GM12878 (cell line): ENCODE results near the gene TLE7. TPM values are rescaled to one million over a fixed set of nuclear protein-coding genes. Genes with fewer than 3 reads are reported as not detected.

ENCODE experiments used
- polyA plus RNA-seq, 11 experiments: library from polyadenylated mRNA; depleted of rRNA in 4 of 11; unstranded in 6 of 11; stranded (reverse) in 5 of 11; fragments of >200 nt; fragmentation: Nextera tagmentation in 4 of 11; fragmentation: Illumina TruSeq in 1 of 11; extraction: Ambion mirVana in 4 of 11; extraction: Trizol in 1 of 11; gene quantifications; 1 replicate in 1 of 11; 2 replicates in 10 of 11; pipeline versions ENCODE4 v1.2.1 to v1.2.3, GENCODE V29; 2011 to 2016; ENCODE audit warnings: inconsistent platforms in 2 of 11, missing spikeins in 2 of 11, low read depth in 1 of 11
- total RNA-seq, 4 experiments: library from RNA; depleted of rRNA in 3 of 4; stranded (reverse); fragments of >200 nt in 3 of 4; fragmentation: Illumina TruSeq in 1 of 4; extraction: Trizol in 1 of 4; gene quantifications; 2 replicates each; pipeline versions ENCODE4 v1.2.1 to v1.2.3, GENCODE V29; 2013 to 2021

TLE7 gene
- total and polyA plus RNA-seq, 10 of the 15 experiments (the other 5 are each of a cell fraction or from before 2014, with no cell fraction given), result not detected

Other genes with a start within 250 kb of the TLE7 start
Only the 7 nearest of the 8 such genes appear.
- gene CMTR2, start 152.7 kb downstream of the TLE7 start, total RNA-seq (2014; rRNA removed), result 29.8 TPM in 2 replicates
- gene CMTR2, start 152.7 kb downstream of the TLE7 start, total RNA-seq (2014; rRNA removed; fragmentation: Illumina TruSeq; extraction: Trizol), result 21.3 TPM in 2 replicates
- gene CMTR2, start 152.7 kb downstream of the TLE7 start, total RNA-seq (2021), result 14.9 and 19.3 TPM in 2 replicates
- gene CMTR2, start 152.7 kb downstream of the TLE7 start, polyA plus RNA-seq (2011; rRNA removed), result 37.0 and 59.4 TPM in 2 replicates
- 21.4 and 26.9 TPM in 2 replicates for gene CMTR2, start 152.7 kb downstream of the TLE7 start, polyA plus RNA-seq (2014; fragmentation: Illumina TruSeq; extraction: Trizol)
- 10 to 100 TPM in 1 of 2 experiments, 1 to 10 TPM in 1; 6.5 to 12.1 TPM for gene CMTR2, start 152.7 kb downstream of the TLE7 start, polyA plus RNA-seq (2014; fragmentation: Nextera tagmentation; extraction: Ambion mirVana)
- gene CMTR2, start 152.7 kb downstream of the TLE7 start, polyA plus RNA-seq (2014; rRNA removed), result 14.6 and 20.6 TPM in 2 replicates
- gene CMTR2, start 152.7 kb downstream of the TLE7 start, polyA plus RNA-seq (2016; fragmentation: Nextera tagmentation; extraction: Ambion mirVana), result 10 to 100 TPM; 20.5 to 21.2 TPM
- gene CALB2, start 83.3 kb downstream of the TLE7 start, total RNA-seq (2014; rRNA removed), result not detected in 2 replicates
- gene CALB2, start 83.3 kb downstream of the TLE7 start, total RNA-seq (2014; rRNA removed; fragmentation: Illumina TruSeq; extraction: Trizol), result not detected in 2 replicates
- gene CALB2, start 83.3 kb downstream of the TLE7 start, total RNA-seq (2021), result not detected in 2 replicates
- gene CALB2, start 83.3 kb downstream of the TLE7 start, polyA plus RNA-seq (2011; rRNA removed), result not detected in 2 replicates
- not detected in 2 replicates for gene CALB2, start 83.3 kb downstream of the TLE7 start, polyA plus RNA-seq (2014; fragmentation: Illumina TruSeq; extraction: Trizol)
- gene CALB2, start 83.3 kb downstream of the TLE7 start, polyA plus RNA-seq (2014; fragmentation: Nextera tagmentation; extraction: Ambion mirVana), result not detected
- gene CALB2, start 83.3 kb downstream of the TLE7 start, polyA plus RNA-seq (2014; rRNA removed), result not detected in 2 replicates
- gene CALB2, start 83.3 kb downstream of the TLE7 start, polyA plus RNA-seq (2016; fragmentation: Nextera tagmentation; extraction: Ambion mirVana), result not detected
- 6.8 and 7.1 TPM in 2 replicates for gene ZNF23, start 20.2 kb upstream of the TLE7 start, total RNA-seq (2014; rRNA removed)
- 11.5 and 12.0 TPM in 2 replicates for gene ZNF23, start 20.2 kb upstream of the TLE7 start, total RNA-seq (2014; rRNA removed; fragmentation: Illumina TruSeq; extraction: Trizol)
- 7.6 and 10.2 TPM in 2 replicates for gene ZNF23, start 20.2 kb upstream of the TLE7 start, total RNA-seq (2021)
- 9.9 and 13.9 TPM in 2 replicates for gene ZNF23, start 20.2 kb upstream of the TLE7 start, polyA plus RNA-seq (2011; rRNA removed)
- 11.3 and 13.4 TPM in 2 replicates for gene ZNF23, start 20.2 kb upstream of the TLE7 start, polyA plus RNA-seq (2014; fragmentation: Illumina TruSeq; extraction: Trizol)
- gene ZNF23, start 20.2 kb upstream of the TLE7 start, polyA plus RNA-seq (2014; fragmentation: Nextera tagmentation; extraction: Ambion mirVana), result 1 to 10 TPM; 3.6 to 4.8 TPM
- 7.0 and 9.3 TPM in 2 replicates for gene ZNF23, start 20.2 kb upstream of the TLE7 start, polyA plus RNA-seq (2014; rRNA removed)
- 1 to 10 TPM; 7.4 to 8.2 TPM for gene ZNF23, start 20.2 kb upstream of the TLE7 start, polyA plus RNA-seq (2016; fragmentation: Nextera tagmentation; extraction: Ambion mirVana)
- gene ZNF19, start 47.3 kb upstream of the TLE7 start, total RNA-seq (2014; rRNA removed), result 2.0 and 3.5 TPM in 2 replicates
- 3.0 TPM in 2 replicates for gene ZNF19, start 47.3 kb upstream of the TLE7 start, total RNA-seq (2014; rRNA removed; fragmentation: Illumina TruSeq; extraction: Trizol)
- 2.1 and 2.3 TPM in 2 replicates for gene ZNF19, start 47.3 kb upstream of the TLE7 start, total RNA-seq (2021)
- 3.3 and 3.6 TPM in 2 replicates for gene ZNF19, start 47.3 kb upstream of the TLE7 start, polyA plus RNA-seq (2011; rRNA removed)
- gene ZNF19, start 47.3 kb upstream of the TLE7 start, polyA plus RNA-seq (2014; fragmentation: Illumina TruSeq; extraction: Trizol), result 2.0 and 4.7 TPM in 2 replicates
- gene ZNF19, start 47.3 kb upstream of the TLE7 start, polyA plus RNA-seq (2014; fragmentation: Nextera tagmentation; extraction: Ambion mirVana), result 1 to 10 TPM; 1.5 TPM
- gene ZNF19, start 47.3 kb upstream of the TLE7 start, polyA plus RNA-seq (2014; rRNA removed), result 1.0 and 1.4 TPM in 2 replicates
- 1 to 10 TPM; 1.3 to 3.0 TPM for gene ZNF19, start 47.3 kb upstream of the TLE7 start, polyA plus RNA-seq (2016; fragmentation: Nextera tagmentation; extraction: Ambion mirVana)
- 0.90 and 1.0 TPM in 2 replicates for gene CHST4, start 84.4 kb upstream of the TLE7 start, total RNA-seq (2014; rRNA removed)
- gene CHST4, start 84.4 kb upstream of the TLE7 start, total RNA-seq (2014; rRNA removed; fragmentation: Illumina TruSeq; extraction: Trizol), result 0.55 and 0.67 TPM in 2 replicates
- gene CHST4, start 84.4 kb upstream of the TLE7 start, total RNA-seq (2021), result 0.82 and 1.1 TPM in 2 replicates
- gene CHST4, start 84.4 kb upstream of the TLE7 start, polyA plus RNA-seq (2011; rRNA removed), result 0.09 and 0.10 TPM in 2 replicates
- gene CHST4, start 84.4 kb upstream of the TLE7 start, polyA plus RNA-seq (2014; fragmentation: Illumina TruSeq; extraction: Trizol), result 0.57 and 0.60 TPM in 2 replicates
- gene CHST4, start 84.4 kb upstream of the TLE7 start, polyA plus RNA-seq (2014; fragmentation: Nextera tagmentation; extraction: Ambion mirVana), result 1 to 10 TPM in 1 of 2 experiments, under 1 TPM in 1; 0.60 to 1.4 TPM
- 0.50 and 0.81 TPM in 2 replicates for gene CHST4, start 84.4 kb upstream of the TLE7 start, polyA plus RNA-seq (2014; rRNA removed)
- gene CHST4, start 84.4 kb upstream of the TLE7 start, polyA plus RNA-seq (2016; fragmentation: Nextera tagmentation; extraction: Ambion mirVana), result 1 to 10 TPM; 1.2 to 1.7 TPM
- gene TAT, start 135.0 kb upstream of the TLE7 start, total RNA-seq (2014; rRNA removed), result 0.05 TPM in 1 of 2 replicates, not detected in the other
- 0.04 TPM in 1 of 2 replicates, not detected in the other for gene TAT, start 135.0 kb upstream of the TLE7 start, total RNA-seq (2014; rRNA removed; fragmentation: Illumina TruSeq; extraction: Trizol)
- gene TAT, start 135.0 kb upstream of the TLE7 start, total RNA-seq (2021), result 0.44 and 0.51 TPM in 2 replicates
- gene TAT, start 135.0 kb upstream of the TLE7 start, polyA plus RNA-seq (2011; rRNA removed), result not detected in 2 replicates
- gene TAT, start 135.0 kb upstream of the TLE7 start, polyA plus RNA-seq (2014; fragmentation: Illumina TruSeq; extraction: Trizol), result 0.01 TPM in 1 of 2 replicates, not detected in the other
- gene TAT, start 135.0 kb upstream of the TLE7 start, polyA plus RNA-seq (2014; fragmentation: Nextera tagmentation; extraction: Ambion mirVana), result under 1 TPM; 0.06 to 0.11 TPM
- not detected in 2 replicates for gene TAT, start 135.0 kb upstream of the TLE7 start, polyA plus RNA-seq (2014; rRNA removed)
- gene TAT, start 135.0 kb upstream of the TLE7 start, polyA plus RNA-seq (2016; fragmentation: Nextera tagmentation; extraction: Ambion mirVana), result under 1 TPM in 1 of 2 experiments, not detected in 1; 0.19 TPM
- not detected in 2 replicates for gene MARVELD3, start 184.1 kb upstream of the TLE7 start, total RNA-seq (2014; rRNA removed)
- gene MARVELD3, start 184.1 kb upstream of the TLE7 start, total RNA-seq (2014; rRNA removed; fragmentation: Illumina TruSeq; extraction: Trizol), result 0.09 TPM in 1 of 2 replicates, not detected in the other
- not detected in 2 replicates for gene MARVELD3, start 184.1 kb upstream of the TLE7 start, total RNA-seq (2021)
- not detected in 2 replicates for gene MARVELD3, start 184.1 kb upstream of the TLE7 start, polyA plus RNA-seq (2011; rRNA removed)
- gene MARVELD3, start 184.1 kb upstream of the TLE7 start, polyA plus RNA-seq (2014; fragmentation: Illumina TruSeq; extraction: Trizol), result 0.03 TPM in 1 of 2 replicates, not detected in the other
- under 1 TPM; 0.09 to 0.10 TPM for gene MARVELD3, start 184.1 kb upstream of the TLE7 start, polyA plus RNA-seq (2014; fragmentation: Nextera tagmentation; extraction: Ambion mirVana)
- gene MARVELD3, start 184.1 kb upstream of the TLE7 start, polyA plus RNA-seq (2014; rRNA removed), result 0.09 TPM in 1 of 2 replicates, not detected in the other
- under 1 TPM; 0.15 to 0.18 TPM for gene MARVELD3, start 184.1 kb upstream of the TLE7 start, polyA plus RNA-seq (2016; fragmentation: Nextera tagmentation; extraction: Ambion mirVana)